Upper lobe of right lung (tissue), 1 donor: ENCODE measurements around the gene RIPOR3. TPM values are rescaled to one million over a fixed set of nuclear protein-coding genes. Genes with fewer than 3 reads are reported as not detected.

Experiments
- ATAC-seq: fragments of 200-7000 bp; cut with Tn5 transposase; one replicate; pipeline ENCODE4 v1.9.1; 2020; ENCODE audit warnings: mild to moderate bottlenecking, moderate library complexity
- DNase-seq: peaks from one replicate; pipeline ENCODE4 v3.0.0-alpha.2; 2020
- H3K27ac ChIP-seq: fragments of 200-600 bp; one replicate; pipeline ENCODE4 v1.8.0; 2022
- H3K27me3 ChIP-seq: fragments of 200-600 bp; one replicate; pipeline ENCODE4 v1.8.0; 2022; ENCODE audit warnings: mild to moderate bottlenecking
- H3K36me3 ChIP-seq: fragments of 200-600 bp; one replicate; pipeline ENCODE4 v1.8.0; 2022
- H3K4me1 ChIP-seq: fragments of 200-600 bp; one replicate; pipeline ENCODE4 v1.8.0; 2022
- H3K4me3 ChIP-seq: fragments of 200-600 bp; one replicate; pipeline ENCODE4 v1.8.0; 2022; ENCODE audit warnings: mild to moderate bottlenecking
- H3K9me3 ChIP-seq: fragments of 200-600 bp; one replicate; pipeline ENCODE4 v1.8.0; 2022
- intact Hi-C: fragments of 100-400 bp; cut with DNase I; formaldehyde crosslinking; loops from one replicate; pipeline ENCODE4 v1.11.0; 2022
- total RNA-seq: library from RNA; stranded (reverse); fragmentation: NEBNext Ultra II Directional; extraction: Animal tissue kit (Norgen Biotek cat#: 25700); gene quantifications from one replicate; pipeline ENCODE4 v1.2.1, GENCODE V29; 2021
- TF ChIP-seq, protein P1 (sequence below): fragments of 200-600 bp; IDR thresholded peaks from one replicate; pipeline ENCODE4 v1.8.0; 2022; ENCODE audit warnings: antibody characterized with exemption
- donor health status: DM: no; HTN: yes; CAD: no; lungs with severe emphysema.

RIPOR3 gene
- total RNA-seq, 1 donor from 2014 or later, result 6.8 TPM

DNA sequence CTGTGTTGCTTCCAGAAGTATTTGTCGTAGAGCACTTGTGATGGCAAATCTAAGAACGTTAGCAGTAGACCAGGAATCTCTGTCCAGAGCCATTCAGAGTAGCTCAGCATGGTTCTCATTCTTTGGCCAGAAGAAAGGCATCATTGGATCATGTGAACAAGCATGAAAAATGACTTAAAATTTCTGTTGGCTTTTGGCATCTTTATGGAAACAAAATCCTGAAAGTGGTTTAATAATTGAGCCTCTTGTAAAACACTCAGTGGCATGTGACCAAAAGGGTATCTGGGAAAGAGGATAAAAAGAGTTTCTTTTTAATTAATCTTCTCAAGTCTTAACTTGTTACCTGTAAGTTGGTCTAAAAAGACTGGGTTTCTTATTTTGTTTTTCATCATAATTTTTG lies 126.0 kb downstream of the RIPOR3 start:
- peaks cover 54% of the 10 kb centered on the region for H3K4me1 ChIP-seq

DNA sequence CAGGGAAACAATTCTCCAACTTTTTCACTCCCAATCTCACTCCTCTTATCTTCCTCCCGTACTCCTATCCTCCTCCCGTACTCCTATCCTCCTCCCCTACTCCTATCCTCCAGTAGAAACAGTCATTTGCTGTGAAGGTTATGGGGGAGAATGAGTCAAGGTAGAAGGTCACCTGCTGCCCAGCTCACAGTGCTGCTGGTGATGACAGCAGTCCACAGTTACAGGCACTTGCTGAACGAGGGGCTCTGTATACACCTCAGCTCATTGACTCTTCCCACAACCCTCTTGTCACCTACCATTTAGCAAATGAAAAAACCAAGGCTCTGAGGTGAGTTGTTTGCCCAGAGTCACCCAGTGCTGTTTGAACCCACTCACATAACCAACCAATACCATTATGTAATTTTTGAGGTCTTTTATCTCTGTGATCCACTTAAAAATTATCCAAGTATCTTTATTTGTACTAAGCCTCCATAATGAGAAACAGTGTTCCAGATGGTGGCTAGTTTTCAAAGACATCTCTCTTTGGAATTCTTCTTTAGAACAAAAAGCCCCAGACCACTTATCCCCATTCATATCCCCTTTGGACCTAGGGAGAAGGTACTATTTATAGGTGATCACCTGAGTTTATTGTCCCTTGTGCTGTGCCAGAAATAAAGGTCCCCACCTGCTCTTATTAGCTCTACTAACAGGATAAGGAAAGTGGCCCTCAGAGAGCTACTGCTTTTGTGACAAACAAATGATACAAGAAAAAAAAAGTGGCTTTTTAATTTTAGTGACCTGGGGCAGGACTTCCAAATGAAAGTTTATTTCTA lies 128.0 kb downstream of the RIPOR3 start:
- DNase-seq, result no peak
- no peak for ATAC-seq
- peaks cover 52% of the 10 kb centered on the region for H3K4me1 ChIP-seq
- TF ChIP-seq, protein P1, sequence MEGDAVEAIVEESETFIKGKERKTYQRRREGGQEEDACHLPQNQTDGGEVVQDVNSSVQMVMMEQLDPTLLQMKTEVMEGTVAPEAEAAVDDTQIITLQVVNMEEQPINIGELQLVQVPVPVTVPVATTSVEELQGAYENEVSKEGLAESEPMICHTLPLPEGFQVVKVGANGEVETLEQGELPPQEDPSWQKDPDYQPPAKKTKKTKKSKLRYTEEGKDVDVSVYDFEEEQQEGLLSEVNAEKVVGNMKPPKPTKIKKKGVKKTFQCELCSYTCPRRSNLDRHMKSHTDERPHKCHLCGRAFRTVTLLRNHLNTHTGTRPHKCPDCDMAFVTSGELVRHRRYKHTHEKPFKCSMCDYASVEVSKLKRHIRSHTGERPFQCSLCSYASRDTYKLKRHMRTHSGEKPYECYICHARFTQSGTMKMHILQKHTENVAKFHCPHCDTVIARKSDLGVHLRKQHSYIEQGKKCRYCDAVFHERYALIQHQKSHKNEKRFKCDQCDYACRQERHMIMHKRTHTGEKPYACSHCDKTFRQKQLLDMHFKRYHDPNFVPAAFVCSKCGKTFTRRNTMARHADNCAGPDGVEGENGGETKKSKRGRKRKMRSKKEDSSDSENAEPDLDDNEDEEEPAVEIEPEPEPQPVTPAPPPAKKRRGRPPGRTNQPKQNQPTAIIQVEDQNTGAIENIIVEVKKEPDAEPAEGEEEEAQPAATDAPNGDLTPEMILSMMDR, result no peak
- H3K36me3 ChIP-seq, result peaks cover 55% of the 10 kb centered on the region
- H3K9me3 ChIP-seq, result no peaks in the 10 kb centered on the region
- peak overlapping the region; percentile 67 for H3K27ac ChIP-seq
- no peaks in the 10 kb centered on the region for H3K27me3 ChIP-seq
- intact Hi-C loops, result no loop called here
- no peak overlapping the region for H3K4me3 ChIP-seq

More for the DNA sequence above, 126.0 kb downstream of the RIPOR3 start:
- DNase-seq (no peak), ATAC-seq (no peak)
- Histone ChIP-seq H3K27ac (no peak overlapping the region), H3K9me3 (no peaks in the 10 kb centered on the region), H3K36me3 (peaks cover 73% of the 10 kb centered on the region), H3K27me3 (no peaks in the 10 kb centered on the region), H3K4me3 (no peak overlapping the region)
- intact Hi-C loops, result no loop called here
- TF ChIP-seq, protein P1, result no peak

DNA sequence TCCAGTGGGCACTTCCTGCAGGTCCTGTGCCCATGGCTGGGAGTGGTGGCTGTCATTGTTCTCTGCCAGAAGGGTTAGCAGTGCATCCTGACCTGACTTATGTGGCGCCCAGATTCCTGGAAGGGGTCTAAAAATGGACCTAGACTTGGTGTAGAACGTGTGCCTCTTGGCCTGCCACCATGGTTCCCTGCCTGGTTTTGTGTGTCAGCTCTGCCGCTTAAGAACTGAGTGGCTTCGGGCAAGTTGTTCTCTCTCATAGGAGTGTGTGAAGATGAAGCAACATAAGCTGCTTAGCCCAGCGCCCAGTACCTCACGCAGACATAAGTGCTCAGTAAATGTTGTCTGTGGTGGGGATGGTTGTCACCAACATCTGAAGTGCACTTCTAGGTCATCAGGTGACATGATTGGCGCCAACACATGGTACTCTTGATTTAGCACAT lies 129.1 kb downstream of the RIPOR3 start:
- Histone ChIP-seq H3K27ac (peak overlapping the region; percentile 67), H3K36me3 (peaks cover 53% of the 10 kb centered on the region), H3K27me3 (no peaks in the 10 kb centered on the region), H3K4me1 (peaks cover 44% of the 10 kb centered on the region), H3K9me3 (no peaks in the 10 kb centered on the region), H3K4me3 (no peak overlapping the region)
- ATAC-seq (peak; percentile 91), DNase-seq (no peak)
- intact Hi-C loops, result no loop called here
- TF ChIP-seq, protein P1, result no peak

DNA sequence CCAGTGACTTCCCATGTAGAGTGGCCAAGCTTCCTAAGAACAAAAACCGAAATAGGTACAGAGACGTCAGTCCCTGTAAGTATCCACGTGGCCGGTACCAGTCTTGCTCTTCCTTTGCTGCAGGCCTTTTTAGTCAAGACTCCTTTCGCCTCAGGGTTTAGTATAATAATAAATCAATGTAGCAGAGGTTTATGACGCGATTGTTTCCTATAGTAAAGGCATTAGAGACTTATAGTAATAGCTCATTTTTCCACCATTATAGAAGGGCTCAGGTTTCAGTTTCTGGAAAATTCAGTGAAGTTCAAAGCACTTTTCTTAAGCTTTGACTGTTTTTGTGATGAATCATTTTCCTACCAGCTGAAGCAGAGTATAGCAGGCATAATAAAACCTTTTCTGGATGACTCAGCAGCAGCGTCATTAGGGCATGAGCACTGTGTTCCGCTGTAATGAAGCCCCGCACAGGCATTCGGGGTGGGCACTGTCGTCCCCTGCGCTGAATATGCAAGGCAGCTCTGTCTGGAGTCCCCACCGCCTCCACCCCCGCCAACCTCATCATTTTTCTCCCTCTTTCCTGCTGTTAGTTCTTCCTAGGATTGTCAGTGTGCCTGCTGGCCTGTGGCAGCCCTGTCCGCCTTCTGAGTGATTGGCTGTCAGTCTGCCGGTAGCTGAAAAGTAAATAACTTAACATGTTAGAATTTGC lies 129.8 kb downstream of the RIPOR3 start:
- no peaks in the 10 kb centered on the region for H3K27me3 ChIP-seq
- H3K9me3 ChIP-seq, result no peaks in the 10 kb centered on the region
- peak; percentile 4 for ATAC-seq
- peak overlapping the region; percentile 67 for H3K27ac ChIP-seq
- peaks cover 38% of the 10 kb centered on the region for H3K4me1 ChIP-seq
- DNase-seq, result no peak
- intact Hi-C loops, result no loop called here
- TF ChIP-seq, protein P1, result no peak
- no peak overlapping the region for H3K4me3 ChIP-seq
- peaks cover 53% of the 10 kb centered on the region for H3K36me3 ChIP-seq

DNA sequence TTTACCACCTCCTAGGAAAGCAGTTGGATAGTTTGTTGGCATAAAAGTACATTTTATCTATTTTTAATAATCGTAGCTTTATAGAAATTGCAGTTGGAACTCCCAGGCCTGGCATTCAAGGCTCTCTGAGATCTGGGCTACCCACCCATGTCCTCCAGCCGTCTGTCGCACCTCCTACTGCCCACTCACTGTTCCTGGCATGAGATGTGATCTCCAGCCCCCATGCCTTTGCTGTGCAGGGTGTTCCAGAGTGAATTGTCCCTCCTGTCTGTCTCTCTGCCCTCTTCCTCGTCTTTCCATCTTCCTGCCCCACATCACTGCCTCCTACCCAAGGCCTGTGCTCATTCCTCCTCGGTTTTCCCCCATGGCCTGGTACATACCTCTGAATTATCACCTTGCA lies 130.5 kb downstream of the RIPOR3 start:
- Histone ChIP-seq H3K9me3 (no peaks in the 10 kb centered on the region), H3K4me3 (no peak overlapping the region), H3K4me1 (peaks cover 32% of the 10 kb centered on the region), H3K36me3 (peaks cover 47% of the 10 kb centered on the region), H3K27ac (peak overlapping the region; percentile 67), H3K27me3 (no peaks in the 10 kb centered on the region)
- no peak for ATAC-seq
- intact Hi-C loops, result no loop called here
- TF ChIP-seq, protein P1, result no peak
- no peak for DNase-seq
